ENCODE data around the gene FANK1.

FANK1 gene

GRCh38 chr10:126054191-126054590 is 157.8 kb downstream of the FANK1 start:
- Histone ChIP-seq H3K27ac (no peak overlapping the region), H3K4me3 (no peak overlapping the region)
- TF ChIP-seq CTCF (IDR thresholded peaks at IDR 0.05): no peak
- no peak for DNase-seq (ENCODE audit: low spot score)

- Histone ChIP-seq H3K27ac (no peak overlapping the region), H3K4me3 (no peak overlapping the region)
- DNase-seq (ENCODE audit: low spot score): no peak
- TF ChIP-seq CTCF (IDR thresholded peaks at IDR 0.05): no peak
These were observed 161.1 kb downstream of the FANK1 start for GRCh38 chr10:126057494-126057893.

GRCh38 chr10:126058104-126058503 is 161.7 kb downstream of the FANK1 start:
- H3K27ac ChIP-seq: no peak overlapping the region
- TF ChIP-seq CTCF (IDR thresholded peaks at IDR 0.05): no peak
- H3K4me3 ChIP-seq: no peak overlapping the region
- no peak for DNase-seq (ENCODE audit: low spot score)

GRCh38 chr10:126058507-126058906 is 162.1 kb downstream of the FANK1 start:
- no peak for DNase-seq (ENCODE audit: low spot score)
- TF ChIP-seq CTCF (IDR thresholded peaks at IDR 0.05): no peak
- H3K27ac ChIP-seq: no peak overlapping the region
- no peak overlapping the region for H3K4me3 ChIP-seq
